ENCODE data around the gene CACNA1G.

DNA sequence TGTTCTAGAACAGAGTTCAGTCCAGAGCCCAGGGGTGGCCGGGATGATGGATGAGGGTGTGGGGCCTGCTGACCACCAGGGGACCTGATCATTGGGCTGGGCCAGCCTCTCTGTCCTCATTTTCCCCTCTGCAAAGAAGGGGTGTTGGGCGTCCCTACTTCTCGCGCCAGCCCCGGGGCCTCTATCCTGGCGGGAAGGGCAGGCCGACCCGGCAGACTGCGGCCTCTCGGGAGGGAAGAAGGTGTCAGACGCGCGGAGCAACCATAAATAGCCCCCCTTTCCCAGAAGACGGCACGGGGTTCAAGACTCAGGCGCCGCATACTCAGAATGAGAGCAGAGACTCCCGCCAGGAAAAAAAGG, 2.0 kb upstream of the CACNA1G start:
- no peak for TF ChIP-seq POLR2A (IDR thresholded peaks at IDR 0.05)
- TF ChIP-seq, protein P1, sequence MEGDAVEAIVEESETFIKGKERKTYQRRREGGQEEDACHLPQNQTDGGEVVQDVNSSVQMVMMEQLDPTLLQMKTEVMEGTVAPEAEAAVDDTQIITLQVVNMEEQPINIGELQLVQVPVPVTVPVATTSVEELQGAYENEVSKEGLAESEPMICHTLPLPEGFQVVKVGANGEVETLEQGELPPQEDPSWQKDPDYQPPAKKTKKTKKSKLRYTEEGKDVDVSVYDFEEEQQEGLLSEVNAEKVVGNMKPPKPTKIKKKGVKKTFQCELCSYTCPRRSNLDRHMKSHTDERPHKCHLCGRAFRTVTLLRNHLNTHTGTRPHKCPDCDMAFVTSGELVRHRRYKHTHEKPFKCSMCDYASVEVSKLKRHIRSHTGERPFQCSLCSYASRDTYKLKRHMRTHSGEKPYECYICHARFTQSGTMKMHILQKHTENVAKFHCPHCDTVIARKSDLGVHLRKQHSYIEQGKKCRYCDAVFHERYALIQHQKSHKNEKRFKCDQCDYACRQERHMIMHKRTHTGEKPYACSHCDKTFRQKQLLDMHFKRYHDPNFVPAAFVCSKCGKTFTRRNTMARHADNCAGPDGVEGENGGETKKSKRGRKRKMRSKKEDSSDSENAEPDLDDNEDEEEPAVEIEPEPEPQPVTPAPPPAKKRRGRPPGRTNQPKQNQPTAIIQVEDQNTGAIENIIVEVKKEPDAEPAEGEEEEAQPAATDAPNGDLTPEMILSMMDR (IDR thresholded peaks at IDR 0.05): no peak

All from right lobe of liver (tissue), 4 donors.